Activated naive CD8-positive, alpha-beta T cell (primary cell): Measurements from ENCODE around the gene HOXB4.
A peak's percentile ranks its signal among the peaks of the same experiment; 100 is the strongest.

Experiments used
- H3K27ac Mint-ChIP-seq: one replicate; pipeline ENCODE4 v1.8.0; 2021; ENCODE audit warnings: mixed read lengths
- H3K27me3 Mint-ChIP-seq: one replicate; pipeline ENCODE4 v1.8.0; 2021; ENCODE audit warnings: mixed read lengths
- H3K36me3 Mint-ChIP-seq: one replicate; pipeline ENCODE4 v1.8.0; 2021; ENCODE audit warnings: mixed read lengths
- H3K4me1 Mint-ChIP-seq: one replicate; pipeline ENCODE4 v1.8.0; 2021; ENCODE audit warnings: low read depth, mixed read lengths
- H3K4me3 Mint-ChIP-seq: one replicate; pipeline ENCODE4 v1.8.0; 2021; ENCODE audit warnings: mild to moderate bottlenecking, mixed read lengths
- H3K9me3 Mint-ChIP-seq: one replicate; pipeline ENCODE4 v1.8.0; 2021; ENCODE audit warnings: low read depth, mixed read lengths

HOXB4 gene

GRCh38 chr17:48548523-48549280 is 29.4 kb downstream of the HOXB4 start:
- Mint-ChIP-seq H3K4me3 (peak overlapping the region; percentile 65), H3K36me3 (no peaks in the 10 kb centered on the region), H3K9me3 (no peaks in the 10 kb centered on the region), H3K4me1 (peaks cover 34% of the 10 kb centered on the region), H3K27me3 (peaks cover 2% of the 10 kb centered on the region), H3K27ac (peak overlapping the region; percentile 83)

GRCh38 chr17:48547808-48548522 is 30.2 kb downstream of the HOXB4 start:
- Mint-ChIP-seq H3K36me3 (no peaks in the 10 kb centered on the region), H3K4me1 (peaks cover 34% of the 10 kb centered on the region), H3K4me3 (peak overlapping the region; percentile 65), H3K27ac (peak overlapping the region; percentile 83), H3K27me3 (peaks cover 2% of the 10 kb centered on the region), H3K9me3 (no peaks in the 10 kb centered on the region)

GRCh38 chr17:48546924-48547807 is 31.0 kb downstream of the HOXB4 start:
- peak overlapping the region; percentile 65 for H3K4me3 Mint-ChIP-seq
- peaks cover 2% of the 10 kb centered on the region for H3K27me3 Mint-ChIP-seq
- H3K36me3 Mint-ChIP-seq = no peaks in the 10 kb centered on the region
- peaks cover 38% of the 10 kb centered on the region for H3K4me1 Mint-ChIP-seq
- H3K9me3 Mint-ChIP-seq = no peaks in the 10 kb centered on the region
- peak overlapping the region; percentile 83 for H3K27ac Mint-ChIP-seq

- peaks cover 2% of the 10 kb centered on the region for H3K27me3 Mint-ChIP-seq
- H3K36me3 Mint-ChIP-seq = no peaks in the 10 kb centered on the region
- H3K4me1 Mint-ChIP-seq = peaks cover 42% of the 10 kb centered on the region
- H3K27ac Mint-ChIP-seq = peak overlapping the region; percentile 61
- peak overlapping the region; percentile 34 for H3K4me3 Mint-ChIP-seq
- H3K9me3 Mint-ChIP-seq = no peaks in the 10 kb centered on the region
These were observed 31.8 kb downstream of the HOXB4 start for GRCh38 chr17:48546137-48546923.

GRCh38 chr17:48545539-48545938 is 32.6 kb downstream of the HOXB4 start:
- Mint-ChIP-seq H3K27ac (peak overlapping the region; percentile 64), H3K4me1 (peaks cover 46% of the 10 kb centered on the region), H3K4me3 (peak overlapping the region; percentile 97), H3K36me3 (no peaks in the 10 kb centered on the region), H3K9me3 (no peaks in the 10 kb centered on the region), H3K27me3 (peaks cover 2% of the 10 kb centered on the region)

- peaks cover 2% of the 10 kb centered on the region for H3K27me3 Mint-ChIP-seq
- H3K4me3 Mint-ChIP-seq = peak within 1 kb of the TSS; percentile 97
- H3K4me1 Mint-ChIP-seq = peaks cover 51% of the 10 kb centered on the region
- H3K27ac Mint-ChIP-seq = peak within 1 kb of the TSS; percentile 95
- H3K36me3 Mint-ChIP-seq = no peaks in the 10 kb centered on the region
- no peaks in the 10 kb centered on the region for H3K9me3 Mint-ChIP-seq
These were observed 33.2 kb downstream of the HOXB4 start, which contains the start of gene HOXB2 for GRCh38 chr17:48545022-48545375. HOXB2 (minus strand) TSS chr17:48545109; CDS start chr17:48544911, 198 bp downstream.

- Mint-ChIP-seq H3K27ac (peak overlapping the region; percentile 95), H3K9me3 (no peaks in the 10 kb centered on the region)
These were observed 33.7 kb downstream of the HOXB4 start for GRCh38 chr17:48544349-48545021.

GRCh38 chr17:48543854-48544348 is 34.2 kb downstream of the HOXB4 start:
- peak overlapping the region; percentile 97 for H3K4me3 Mint-ChIP-seq
- H3K4me1 Mint-ChIP-seq = peaks cover 55% of the 10 kb centered on the region
- H3K9me3 Mint-ChIP-seq = no peaks in the 10 kb centered on the region
- no peaks in the 10 kb centered on the region for H3K36me3 Mint-ChIP-seq
- peak overlapping the region; percentile 95 for H3K27ac Mint-ChIP-seq
- H3K27me3 Mint-ChIP-seq = peaks cover 2% of the 10 kb centered on the region

More at GRCh38 chr17:48544349-48545021, 33.7 kb downstream of the HOXB4 start:
- Mint-ChIP-seq H3K4me3 (peak overlapping the region; percentile 97), H3K36me3 (no peaks in the 10 kb centered on the region), H3K27me3 (peaks cover 2% of the 10 kb centered on the region), H3K4me1 (peaks cover 55% of the 10 kb centered on the region)

- peaks cover 2% of the 10 kb centered on the region for H3K27me3 Mint-ChIP-seq
- H3K27ac Mint-ChIP-seq = peak overlapping the region; percentile 95
- peaks cover 51% of the 10 kb centered on the region for H3K4me1 Mint-ChIP-seq
- no peaks in the 10 kb centered on the region for H3K36me3 Mint-ChIP-seq
- no peaks in the 10 kb centered on the region for H3K9me3 Mint-ChIP-seq
- peak overlapping the region; percentile 98 for H3K4me3 Mint-ChIP-seq
These were observed 34.9 kb downstream of the HOXB4 start for GRCh38 chr17:48543107-48543853.

- H3K9me3 Mint-ChIP-seq = no peaks in the 10 kb centered on the region
- H3K27ac Mint-ChIP-seq = peak overlapping the region; percentile 91
- peak overlapping the region; percentile 98 for H3K4me3 Mint-ChIP-seq
- H3K36me3 Mint-ChIP-seq = no peaks in the 10 kb centered on the region
- peaks cover 2% of the 10 kb centered on the region for H3K27me3 Mint-ChIP-seq
- H3K4me1 Mint-ChIP-seq = peaks cover 46% of the 10 kb centered on the region
These were observed 35.4 kb downstream of the HOXB4 start for GRCh38 chr17:48542698-48543106.

- Mint-ChIP-seq H3K27me3 (peaks cover 2% of the 10 kb centered on the region), H3K9me3 (no peaks in the 10 kb centered on the region), H3K36me3 (no peaks in the 10 kb centered on the region), H3K4me3 (peak overlapping the region; percentile 98), H3K27ac (peak overlapping the region; percentile 99), H3K4me1 (peaks cover 44% of the 10 kb centered on the region)
These were observed 36.0 kb downstream of the HOXB4 start for GRCh38 chr17:48542114-48542656.

- H3K36me3 Mint-ChIP-seq = no peaks in the 10 kb centered on the region
- no peaks in the 10 kb centered on the region for H3K9me3 Mint-ChIP-seq
- peak overlapping the region; percentile 98 for H3K4me3 Mint-ChIP-seq
- peak overlapping the region; percentile 99 for H3K27ac Mint-ChIP-seq
- peaks cover 41% of the 10 kb centered on the region for H3K4me1 Mint-ChIP-seq
- H3K27me3 Mint-ChIP-seq = peaks cover 2% of the 10 kb centered on the region
These were observed 36.5 kb downstream of the HOXB4 start for GRCh38 chr17:48541577-48542113.
